Activated CD8-positive, alpha-beta T cell treated with anti-CD3 and anti-CD28 coated beads, Interleukin-2, amount 10 ng/mL, durations not matched to agents 7 days and 5 days (primary cell): ENCODE measurements around the gene CCDC85C. TPM values are rescaled to one million over a fixed set of nuclear protein-coding genes. Genes with fewer than 3 reads are reported as not detected.

ENCODE experiments used
- ATAC-seq: fragments of 150-1000 bp; cut with Tn5 transposase; one replicate; pipeline ENCODE4 v1.10.0; 2021; ENCODE audit warnings: moderate library complexity
- CTCF ChIA-PET: fragments of 350-600 bp; sonication (Branson Sonifier 250); formaldehyde crosslinking; loops from one replicate; lab custom pipeline; 2021; ENCODE audit warnings: antibody characterized with exemption; lab: Charles Lee
- POLR2A ChIA-PET: fragments of 350-600 bp; sonication (Branson Sonifier 250); formaldehyde crosslinking; loops from one replicate; lab custom pipeline; 2021; ENCODE audit warnings: antibody characterized with exemption; lab: Charles Lee
- DNase-seq: peaks from one replicate; pipeline ENCODE4 v3.0.0-alpha.2; 2020
- H3K27ac Mint-ChIP-seq: one replicate; pipeline ENCODE4 v1.8.0; 2021; ENCODE audit warnings: mild to moderate bottlenecking, mixed read lengths
- H3K27me3 Mint-ChIP-seq: one replicate; pipeline ENCODE4 v1.8.0; 2021; ENCODE audit warnings: low read depth, mixed read lengths
- H3K36me3 Mint-ChIP-seq: one replicate; pipeline ENCODE4 v1.8.0; 2021; ENCODE audit warnings: low read depth, mixed read lengths
- H3K4me1 Mint-ChIP-seq: one replicate; pipeline ENCODE4 v1.8.0; 2021; ENCODE audit warnings: low read depth, mixed read lengths
- H3K4me3 Mint-ChIP-seq: one replicate; pipeline ENCODE4 v1.8.0; 2021; ENCODE audit warnings: mild to moderate bottlenecking, mixed read lengths
- H3K9me3 Mint-ChIP-seq: one replicate; pipeline ENCODE4 v1.8.0; 2022; ENCODE audit warnings: mixed read lengths; ENCODE audit not compliant: insufficient read depth
- total RNA-seq, 2 experiments: library from RNA; stranded (reverse); gene quantifications; one replicate each; pipeline ENCODE4 v1.2.3, GENCODE V29; 2021

CCDC85C gene
- total RNA-seq, 2 experiments from 2014 or later = 7.5 to 8.9 TPM

DNA sequence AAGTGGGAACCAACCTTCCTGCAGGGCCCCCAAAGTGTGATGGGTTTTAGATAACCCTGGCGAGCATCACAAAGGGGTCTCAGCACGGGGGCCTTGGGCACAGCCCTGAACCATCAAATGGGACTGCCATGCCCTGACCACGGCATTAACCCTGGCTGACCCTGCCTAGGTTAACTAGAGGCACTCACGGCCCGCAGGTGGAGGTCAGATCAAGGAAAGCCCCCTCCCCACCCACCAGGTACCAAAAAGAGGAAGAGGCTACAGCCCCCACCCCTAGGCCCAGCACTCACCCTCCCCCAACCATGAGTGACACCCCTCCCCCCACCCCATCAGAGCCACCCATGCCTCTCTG, 80.3 kb downstream of the CCDC85C start:
- peaks cover 8% of the 10 kb centered on the region for H3K4me1 Mint-ChIP-seq
- H3K9me3 Mint-ChIP-seq = no peaks in the 10 kb centered on the region
- H3K4me3 Mint-ChIP-seq = no peak overlapping the region
- DNase-seq (no peak), ATAC-seq (no peak)
- H3K27me3 Mint-ChIP-seq = no peaks in the 10 kb centered on the region
- POLR2A ChIA-PET = no interaction called here
- CTCF ChIA-PET = interaction anchor here (1.2 kb wide), 1 partner anchor 105 kb away, joined by 3 read pairs; no protein-coding TSS in a partner anchor
- no peak overlapping the region for H3K27ac Mint-ChIP-seq
- no peaks in the 10 kb centered on the region for H3K36me3 Mint-ChIP-seq

DNA sequence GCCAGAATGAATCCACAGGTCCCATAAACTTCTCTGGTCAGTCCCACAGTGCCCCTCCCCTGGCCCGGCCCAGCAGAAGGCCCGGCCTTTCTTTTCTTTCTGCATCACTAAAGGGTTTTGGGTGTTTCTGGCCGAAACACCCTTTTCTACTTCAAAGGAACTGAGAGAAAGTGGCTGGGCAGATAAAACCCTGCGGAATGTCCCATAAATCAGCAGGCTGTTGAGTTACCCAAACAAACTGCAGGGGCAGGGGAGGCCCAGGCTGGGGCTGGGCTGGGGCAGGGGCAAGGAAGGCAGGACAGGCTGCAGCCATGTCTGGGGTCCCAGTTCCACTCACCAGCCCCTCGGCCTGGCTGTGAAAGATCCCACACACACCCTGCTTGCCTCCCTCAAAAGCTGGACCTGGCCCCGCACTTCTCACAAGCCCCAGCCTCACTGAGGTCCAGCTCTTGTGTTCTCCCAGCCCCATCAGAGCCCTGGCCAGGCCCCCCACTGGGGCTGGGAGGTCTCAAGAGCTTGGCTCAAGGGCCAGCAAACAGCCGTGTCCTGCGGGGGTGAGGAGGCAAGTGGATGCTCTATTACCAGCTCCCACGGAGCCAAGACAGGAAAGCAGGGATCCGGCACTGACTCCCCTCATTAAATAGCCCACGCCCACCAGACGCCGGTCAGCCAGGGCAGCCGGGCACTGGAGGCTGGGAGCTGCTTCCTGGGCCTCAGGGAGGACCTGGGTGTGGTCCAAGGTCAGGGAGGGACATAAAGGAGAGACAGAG, 80.9 kb downstream of the CCDC85C start:
- H3K9me3 Mint-ChIP-seq = no peaks in the 10 kb centered on the region
- H3K4me1 Mint-ChIP-seq = peaks cover 8% of the 10 kb centered on the region
- H3K27ac Mint-ChIP-seq = no peak overlapping the region
- POLR2A ChIA-PET = no interaction called here
- H3K36me3 Mint-ChIP-seq = no peaks in the 10 kb centered on the region
- H3K27me3 Mint-ChIP-seq = no peaks in the 10 kb centered on the region
- CTCF ChIA-PET = no interaction called here
- no peak overlapping the region for H3K4me3 Mint-ChIP-seq
- no peak for ATAC-seq
- no peak for DNase-seq

DNA sequence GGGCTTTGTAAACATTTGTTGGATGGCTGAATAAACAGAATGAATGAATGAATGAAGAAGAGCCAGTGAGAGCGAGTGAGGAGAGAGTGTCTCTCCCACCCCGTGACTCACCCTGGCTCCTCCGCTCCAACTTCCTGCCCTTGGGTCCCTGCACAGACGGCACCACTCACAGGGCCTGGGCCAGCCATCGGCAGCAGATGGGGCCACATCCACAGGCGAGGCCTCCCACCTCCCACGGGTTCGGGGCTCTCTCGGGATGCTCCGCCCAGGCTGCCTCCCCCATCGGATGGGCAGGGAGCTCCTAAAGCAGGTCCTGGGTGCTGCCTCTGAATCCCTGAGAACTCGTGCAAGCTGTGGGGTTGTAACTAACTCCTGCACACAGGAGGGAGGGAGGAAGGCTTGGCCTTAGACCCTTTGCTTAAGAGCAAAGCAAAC, 81.5 kb downstream of the CCDC85C start:
- no peak for DNase-seq
- no peak for ATAC-seq
- Mint-ChIP-seq H3K27me3 (no peaks in the 10 kb centered on the region), H3K4me1 (peaks cover 8% of the 10 kb centered on the region), H3K4me3 (no peak overlapping the region), H3K27ac (no peak overlapping the region), H3K9me3 (no peaks in the 10 kb centered on the region), H3K36me3 (no peaks in the 10 kb centered on the region)
- ChIA-PET POLR2A (no interaction called here), CTCF (no interaction called here)

DNA sequence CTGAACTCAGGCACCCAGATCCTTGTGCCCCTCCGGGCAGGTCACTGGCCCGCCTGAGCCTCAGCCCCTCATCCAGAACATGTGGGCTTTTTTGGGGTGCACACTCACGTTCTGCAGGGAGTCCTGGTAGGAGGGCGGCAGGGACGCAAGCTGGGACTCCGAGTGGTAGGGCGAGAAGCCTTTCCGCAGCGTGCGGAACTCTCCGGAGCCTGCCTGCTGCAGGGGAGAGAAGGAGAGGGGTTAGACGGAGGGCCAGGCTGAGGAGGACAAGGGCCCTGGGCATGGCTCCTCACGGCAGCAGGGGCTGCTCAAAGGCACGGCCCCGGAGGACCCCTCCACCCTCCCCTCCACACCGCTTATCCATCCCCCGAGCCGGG, 82.0 kb downstream of the CCDC85C start:
- Mint-ChIP-seq H3K4me1 (peaks cover 8% of the 10 kb centered on the region), H3K27ac (no peak overlapping the region), H3K27me3 (no peaks in the 10 kb centered on the region), H3K4me3 (no peak overlapping the region), H3K9me3 (no peaks in the 10 kb centered on the region), H3K36me3 (no peaks in the 10 kb centered on the region)
- POLR2A ChIA-PET = no interaction called here
- no peak for DNase-seq
- no peak for ATAC-seq
- CTCF ChIA-PET = no interaction called here

DNA sequence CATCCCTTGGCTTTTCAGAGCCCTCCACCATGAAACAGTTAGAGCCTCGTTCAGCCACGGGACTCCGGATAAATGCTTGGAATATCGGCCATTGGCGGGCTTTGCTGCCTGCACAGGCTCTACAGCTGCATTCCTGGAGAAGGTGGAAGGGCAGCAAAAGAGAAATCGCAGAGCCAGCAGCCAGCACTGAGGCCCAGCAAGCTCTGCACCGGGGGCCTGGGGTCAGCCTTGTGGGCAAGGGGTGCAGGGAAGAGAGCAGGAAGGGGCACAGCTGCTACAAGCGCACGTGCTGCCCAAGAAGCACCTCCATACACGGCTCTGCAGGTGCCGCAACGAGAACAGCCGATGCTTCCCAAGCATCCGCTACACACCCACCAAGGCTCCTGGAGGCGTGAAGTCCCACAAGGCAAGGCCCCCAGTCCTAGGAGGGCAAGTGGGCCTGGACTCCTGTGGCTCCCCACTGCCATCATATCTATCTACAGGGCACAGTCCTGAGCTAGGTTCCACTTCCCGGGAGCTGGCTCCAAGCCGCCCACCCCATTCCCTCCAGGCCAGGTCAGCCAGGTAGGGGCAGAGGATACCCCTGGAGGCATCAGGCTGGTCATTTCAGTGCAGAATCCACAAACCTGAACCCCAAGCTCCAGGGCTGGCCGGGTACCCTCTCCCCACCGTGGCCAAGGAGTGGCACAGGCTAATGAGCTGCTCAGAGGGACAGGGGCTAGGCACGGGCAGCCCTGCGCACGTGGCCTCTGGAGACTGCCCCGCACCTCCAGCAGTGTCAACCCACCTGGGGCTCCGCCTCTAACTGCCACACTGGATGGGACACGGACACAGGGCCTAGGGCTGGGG, 82.6 kb downstream of the CCDC85C start:
- DNase-seq (no peak), ATAC-seq (no peak)
- Mint-ChIP-seq H3K27ac (no peak overlapping the region), H3K4me3 (no peak overlapping the region), H3K36me3 (no peaks in the 10 kb centered on the region), H3K27me3 (no peaks in the 10 kb centered on the region), H3K4me1 (peaks cover 8% of the 10 kb centered on the region), H3K9me3 (no peaks in the 10 kb centered on the region)
- ChIA-PET POLR2A (no interaction called here), CTCF (no interaction called here)

DNA sequence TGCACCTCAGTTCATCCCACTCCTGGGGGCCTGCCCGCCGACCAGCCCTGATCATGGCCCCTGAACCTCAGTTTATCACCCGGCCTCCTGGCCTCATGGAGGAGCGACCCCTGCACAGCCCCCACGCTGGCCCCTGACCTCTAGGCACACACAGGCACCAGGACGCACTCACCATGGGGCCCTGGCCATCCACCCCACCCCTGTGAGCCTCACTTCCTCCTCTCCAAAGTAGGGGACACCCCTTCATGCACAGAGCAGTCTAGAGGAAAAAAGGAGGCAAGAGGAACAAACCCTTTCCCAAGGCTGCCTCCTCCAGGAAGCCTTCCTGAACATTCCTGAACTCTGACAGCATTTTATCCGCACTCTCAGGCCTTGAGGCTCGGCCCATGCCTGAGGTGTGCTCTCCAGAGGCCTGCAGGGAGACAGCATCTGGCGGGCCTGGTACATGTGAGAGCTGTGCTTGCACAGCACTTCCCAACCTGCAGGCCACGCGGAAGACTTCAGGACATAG, 83.4 kb downstream of the CCDC85C start:
- CTCF ChIA-PET = no interaction called here
- no peaks in the 10 kb centered on the region for H3K36me3 Mint-ChIP-seq
- H3K4me1 Mint-ChIP-seq = peaks cover 8% of the 10 kb centered on the region
- DNase-seq = no peak
- ATAC-seq = no peak
- H3K27me3 Mint-ChIP-seq = no peaks in the 10 kb centered on the region
- POLR2A ChIA-PET = no interaction called here
- no peaks in the 10 kb centered on the region for H3K9me3 Mint-ChIP-seq
- H3K4me3 Mint-ChIP-seq = no peak overlapping the region
- H3K27ac Mint-ChIP-seq = no peak overlapping the region

DNA sequence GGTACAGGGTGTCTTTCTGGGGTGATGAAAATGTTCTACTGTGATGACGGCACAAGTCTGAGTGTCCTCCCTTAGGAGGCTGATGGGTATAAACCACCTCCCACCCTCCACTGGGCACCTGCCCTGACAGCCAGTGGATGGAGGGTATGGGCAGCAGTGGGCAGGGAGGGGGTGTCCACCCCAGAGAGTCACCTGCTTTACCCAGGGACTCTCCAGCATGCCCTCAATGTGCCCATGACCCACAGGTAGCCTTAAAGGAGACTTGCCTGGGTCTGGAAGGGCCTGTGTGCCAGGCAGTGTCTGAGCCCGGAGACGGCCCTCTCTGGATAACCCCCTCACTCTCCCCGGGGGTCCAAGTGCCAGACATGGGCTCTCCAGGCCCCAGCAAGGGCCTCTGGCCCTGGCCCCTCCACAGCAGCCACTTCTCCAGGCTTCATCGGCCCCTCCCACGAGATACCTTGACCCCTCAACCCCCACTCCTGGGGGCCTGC, 84.0 kb downstream of the CCDC85C start:
- Mint-ChIP-seq H3K4me1 (peaks cover 3% of the 10 kb centered on the region), H3K27me3 (no peaks in the 10 kb centered on the region), H3K9me3 (no peaks in the 10 kb centered on the region), H3K27ac (no peak overlapping the region), H3K36me3 (no peaks in the 10 kb centered on the region), H3K4me3 (no peak overlapping the region)
- CTCF ChIA-PET = interaction anchor here (0.6 kb wide), 1 partner anchor 109 kb away, joined by 3 read pairs; no protein-coding TSS in a partner anchor
- no peak for DNase-seq
- ATAC-seq = no peak
- POLR2A ChIA-PET = no interaction called here

DNA sequence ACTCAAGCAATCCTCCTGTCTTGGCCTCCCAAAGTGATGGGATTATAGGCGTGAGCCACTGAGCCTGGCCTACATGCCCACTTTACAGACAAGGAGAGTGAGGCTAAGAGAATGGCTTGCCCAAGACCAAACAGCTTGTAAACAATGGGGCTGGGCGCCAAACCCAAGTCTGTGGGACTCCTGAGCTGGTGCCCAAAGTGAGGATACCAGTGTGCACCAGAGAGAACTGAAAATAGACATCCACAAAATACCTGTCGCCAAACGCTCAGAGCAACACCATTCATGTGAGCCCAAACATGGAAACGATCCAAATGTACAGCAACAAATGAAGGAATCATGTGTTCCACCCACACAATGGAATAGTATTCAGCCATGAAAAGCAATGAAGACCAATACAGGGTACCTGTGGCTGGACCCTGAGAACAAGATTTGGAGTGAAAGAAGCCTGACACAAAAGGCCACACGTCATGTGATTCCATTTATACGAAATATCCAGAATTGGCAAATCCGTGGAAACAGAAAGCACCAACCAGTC, 84.6 kb downstream of the CCDC85C start:
- ChIA-PET POLR2A (no interaction called here), CTCF (interaction anchor here (0.6 kb wide), 1 partner anchor 109 kb away, joined by 3 read pairs; no protein-coding TSS in a partner anchor)
- ATAC-seq = no peak
- no peaks in the 10 kb centered on the region for H3K36me3 Mint-ChIP-seq
- no peaks in the 10 kb centered on the region for H3K27me3 Mint-ChIP-seq
- H3K4me3 Mint-ChIP-seq = no peak overlapping the region
- H3K27ac Mint-ChIP-seq = no peak overlapping the region
- no peak for DNase-seq
- H3K9me3 Mint-ChIP-seq = no peaks in the 10 kb centered on the region
- no peaks in the 10 kb centered on the region for H3K4me1 Mint-ChIP-seq

DNA sequence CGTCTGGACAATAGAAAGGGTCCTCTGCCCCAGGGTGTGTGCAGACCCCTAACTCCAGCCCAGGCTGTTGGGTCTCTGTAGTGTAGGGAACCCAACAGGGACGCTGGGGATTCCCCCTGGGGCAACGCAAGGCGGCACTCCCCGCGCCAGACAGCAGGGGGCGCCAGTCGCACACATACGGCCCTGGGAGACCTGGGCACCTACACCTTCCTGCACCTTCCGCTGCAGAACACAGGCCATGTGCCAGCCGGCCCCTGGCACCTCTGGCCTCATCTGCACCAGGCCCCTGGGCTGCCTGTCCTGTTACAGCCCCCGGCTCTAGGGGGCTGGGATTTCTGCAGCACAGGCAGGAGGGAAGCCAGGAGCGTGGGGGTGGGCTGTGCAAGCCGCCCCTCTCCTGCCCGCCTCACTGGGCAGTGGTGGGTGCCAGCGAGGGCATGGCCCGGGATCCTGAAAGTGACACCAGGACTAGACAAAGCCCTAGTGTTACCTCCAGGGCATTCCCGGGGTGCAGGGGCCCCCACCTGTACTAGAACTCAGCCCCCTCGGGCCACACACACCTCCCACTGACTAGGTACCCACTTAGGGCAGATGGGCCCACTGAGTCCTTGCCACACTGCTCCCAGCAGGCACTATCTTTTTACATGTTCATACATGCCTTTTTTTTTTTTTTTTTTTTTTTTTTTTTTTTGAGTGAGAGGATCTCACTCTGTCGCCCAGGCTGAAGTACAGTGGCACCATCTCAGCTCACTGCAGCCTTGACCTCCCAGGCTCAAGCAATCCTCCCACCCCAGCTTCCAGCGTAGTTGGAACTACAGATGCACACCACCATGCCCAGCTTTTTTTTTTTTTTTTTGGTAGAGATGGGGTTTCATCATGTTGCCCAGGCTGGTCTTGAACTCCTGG, 85.3 kb downstream of the CCDC85C start:
- DNase-seq (peak; percentile 85), ATAC-seq (peak; percentile 77)
- Mint-ChIP-seq H3K9me3 (no peaks in the 10 kb centered on the region), H3K27me3 (no peaks in the 10 kb centered on the region), H3K27ac (no peak overlapping the region), H3K36me3 (no peaks in the 10 kb centered on the region), H3K4me3 (no peak overlapping the region), H3K4me1 (no peaks in the 10 kb centered on the region)
- POLR2A ChIA-PET = no interaction called here
- CTCF ChIA-PET = interaction anchor here (1.0 to 1.2 kb wide), 3 partner anchors 10 to 110 kb away, joined by 3 read pairs; no protein-coding TSS in a partner anchor

DNA sequence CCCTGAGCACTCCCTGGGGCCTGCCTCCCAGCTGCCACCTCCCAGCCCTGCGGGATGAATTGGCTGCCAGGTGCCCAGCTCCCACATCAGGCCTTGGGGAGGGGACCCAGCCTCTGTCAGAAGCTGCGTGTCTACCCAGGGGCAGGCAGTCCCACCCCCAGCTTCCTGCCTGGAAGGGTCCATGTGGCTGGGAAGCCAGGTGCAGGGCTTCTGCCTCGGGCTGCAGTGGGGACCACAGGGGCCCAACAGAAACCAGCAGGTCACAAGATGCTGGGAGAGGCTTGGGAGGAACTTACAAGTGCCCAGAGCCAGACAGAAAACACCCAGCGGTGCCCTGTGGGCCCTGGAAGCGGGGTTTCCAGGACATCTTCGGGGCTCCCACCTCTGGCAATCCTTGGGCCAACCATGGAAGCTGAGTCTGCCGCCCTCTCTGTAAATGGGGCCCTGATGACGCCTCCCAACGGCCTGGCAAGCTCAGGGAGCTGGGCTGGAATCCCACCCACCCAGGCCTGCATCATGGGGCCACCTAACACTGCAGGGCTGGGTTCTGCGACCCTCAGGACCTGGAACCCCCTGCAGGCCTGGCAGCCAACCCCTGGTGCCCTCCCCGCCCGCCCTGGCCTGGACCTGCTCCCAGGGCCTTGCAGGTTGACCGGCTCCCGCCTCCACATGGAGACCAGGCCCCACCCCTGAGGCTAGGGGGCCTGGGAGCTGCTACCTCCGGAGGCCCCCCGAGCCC, 86.2 kb downstream of the CCDC85C start:
- Mint-ChIP-seq H3K27ac (no peak overlapping the region), H3K36me3 (no peaks in the 10 kb centered on the region), H3K27me3 (no peaks in the 10 kb centered on the region), H3K9me3 (no peaks in the 10 kb centered on the region), H3K4me3 (no peak overlapping the region), H3K4me1 (no peaks in the 10 kb centered on the region)
- POLR2A ChIA-PET = no interaction called here
- no peak for ATAC-seq
- CTCF ChIA-PET = interaction anchor here (0.9 to 1.2 kb wide), 4 partner anchors 11 to 111 kb away, joined by 3 read pairs; no protein-coding TSS in a partner anchor
- DNase-seq = no peak
